Ishikawa (cell line): ENCODE data around the gene KLHDC10.

ENCODE experiments used
- CEBPB ChIP-seq: IDR thresholded peaks from 2 replicates; pipeline ENCODE4 v1.6.1; 2012
- CREB1 ChIP-seq: IDR thresholded peaks from 2 replicates; pipeline ENCODE4 v1.6.1; 2012; ENCODE audit warnings: low read depth
- EGR1 ChIP-seq: IDR thresholded peaks from 2 replicates; pipeline ENCODE4 v1.6.1; 2012
- EP300 ChIP-seq: IDR thresholded peaks from 2 replicates; pipeline ENCODE4 v1.6.1; 2012; ENCODE audit warnings: borderline replicate concordance
- FOXM1 ChIP-seq: IDR thresholded peaks from 2 replicates; pipeline ENCODE4 v1.6.1; 2012; ENCODE audit warnings: low read depth, borderline replicate concordance
- MAX ChIP-seq: IDR thresholded peaks from 2 replicates; pipeline ENCODE4 v1.6.1; 2012
- NFIC ChIP-seq: IDR thresholded peaks from 2 replicates; pipeline ENCODE4 v1.6.1; 2012
- RAD21 ChIP-seq: IDR thresholded peaks from 2 replicates; pipeline ENCODE4 v1.6.1; 2012; ENCODE audit warnings: low read depth
- REST ChIP-seq: IDR thresholded peaks from 2 replicates; pipeline ENCODE4 v1.6.1; 2012; ENCODE audit warnings: low read depth, mild to moderate bottlenecking
- TAF1 ChIP-seq: IDR thresholded peaks from 2 replicates; pipeline ENCODE4 v1.6.1; 2012; ENCODE audit warnings: low read depth, mild to moderate bottlenecking
- TCF12 ChIP-seq: IDR thresholded peaks from 2 replicates; pipeline ENCODE4 v1.6.1; 2012; ENCODE audit warnings: low read depth
- TEAD4 ChIP-seq: IDR thresholded peaks from 2 replicates; pipeline ENCODE4 v1.6.1; 2012
- USF1 ChIP-seq: IDR thresholded peaks from 2 replicates; pipeline ENCODE4 v1.6.1; 2012
- YY1 ChIP-seq: IDR thresholded peaks from 2 replicates; pipeline ENCODE4 v1.6.1; 2012; ENCODE audit warnings: low read depth
- ZBTB7A ChIP-seq: IDR thresholded peaks from 2 replicates; pipeline ENCODE4 v1.6.1; 2012; ENCODE audit warnings: low read depth

The KLHDC10 gene

GRCh38 chr7:130162196-130162595 lies 91.9 kb downstream of the KLHDC10 start:
- TF ChIP-seq CREB1 = no peak
- TF ChIP-seq MAX = no peak
- no peak for TF ChIP-seq ZBTB7A
- no peak for TF ChIP-seq TAF1
- TF ChIP-seq YY1 = no peak
- no peak for TF ChIP-seq TEAD4
- no peak for TF ChIP-seq RAD21
- no peak for TF ChIP-seq NFIC
- no peak for TF ChIP-seq EP300

GRCh38 chr7:130174237-130174959 lies 104.1 kb downstream of the KLHDC10 start:
- no peak for TF ChIP-seq USF1
- TF ChIP-seq MAX = no peak
- no peak for TF ChIP-seq EGR1
- no peak for TF ChIP-seq NFIC
- TF ChIP-seq CREB1 = no peak
- TF ChIP-seq FOXM1 = no peak
- TF ChIP-seq TCF12 = no peak

- TF ChIP-seq MAX = no peak
These were observed 107.9 kb downstream of the KLHDC10 start for GRCh38 chr7:130178251-130178650.

GRCh38 chr7:130179631-130180030 lies 109.3 kb downstream of the KLHDC10 start:
- TF ChIP-seq REST = no peak
- no peak for TF ChIP-seq EP300
- TF ChIP-seq TCF12 = no peak
- no peak for TF ChIP-seq USF1
- TF ChIP-seq MAX = no peak
- no peak for TF ChIP-seq EGR1
- TF ChIP-seq YY1 = no peak
- no peak for TF ChIP-seq NFIC
- TF ChIP-seq TAF1 = no peak
- TF ChIP-seq CREB1 = no peak
- TF ChIP-seq FOXM1 = no peak
- no peak for TF ChIP-seq ZBTB7A
- TF ChIP-seq TEAD4 = no peak
- TF ChIP-seq CEBPB = no peak
- no peak for TF ChIP-seq RAD21

GRCh38 chr7:130180571-130181262 lies 110.4 kb downstream of the KLHDC10 start:
- TF ChIP-seq REST = no peak
- TF ChIP-seq TAF1 = no peak
- TF ChIP-seq TEAD4 = no peak
- no peak for TF ChIP-seq EP300
- no peak for TF ChIP-seq TCF12
- no peak for TF ChIP-seq NFIC
- no peak for TF ChIP-seq YY1
- TF ChIP-seq EGR1 = no peak
- TF ChIP-seq CREB1 = no peak
- no peak for TF ChIP-seq MAX
- no peak for TF ChIP-seq USF1
- no peak for TF ChIP-seq ZBTB7A
- TF ChIP-seq CEBPB = no peak
- TF ChIP-seq RAD21 = no peak
